CD4-positive, alpha-beta T cell treated with Interferon gamma for 1 hour (primary cell): Measurements from ENCODE around the gene SUSD1.
"Not testable (repeated sequence)": the region's sequence is repeated elsewhere in the genome, so short reads cannot be mapped to it uniquely, and the experiment has no call there.

Experiments used
- DNase-seq: peaks from one replicate; pipeline ENCODE4 v3.0.0-alpha.2; 2020

SUSD1 gene

DNA sequence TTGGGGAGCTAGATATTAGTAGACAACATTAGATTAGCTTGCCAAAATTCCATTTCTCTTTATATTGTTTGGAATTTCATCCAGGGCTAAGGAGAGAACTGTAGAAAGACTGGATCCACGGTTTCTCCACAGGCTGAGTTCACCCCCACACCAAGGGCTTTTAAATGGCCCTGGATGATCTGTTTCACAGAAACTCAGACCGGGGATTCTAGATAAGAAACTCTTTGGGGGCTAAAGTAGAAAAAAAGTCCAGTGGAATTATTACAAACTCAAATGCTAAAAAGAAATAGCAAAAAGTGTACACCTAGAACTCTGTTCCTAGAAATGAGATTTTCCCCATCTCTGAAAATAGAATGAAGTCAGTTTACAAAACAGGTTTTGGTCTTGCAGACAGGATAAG, 80.9 kb downstream of the SUSD1 start:
- DNase-seq, result no peak

DNA sequence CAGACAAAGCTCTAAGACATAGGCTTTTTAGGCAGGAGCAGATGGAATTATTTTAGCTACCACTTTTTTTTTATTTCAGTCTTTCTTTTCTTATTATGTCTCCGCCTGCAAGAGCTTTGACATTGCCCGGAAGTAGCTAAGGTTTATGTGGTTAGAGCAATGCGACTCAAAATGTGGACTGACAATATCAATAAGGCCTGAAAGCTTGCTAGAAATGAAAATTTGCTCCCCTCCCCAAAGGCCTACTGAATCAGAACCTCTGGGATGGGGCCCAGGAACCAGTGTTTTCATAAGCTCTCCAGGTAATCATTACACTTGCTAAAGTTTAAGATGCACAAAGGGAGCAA, 81.3 kb downstream of the SUSD1 start:
- DNase-seq, result no peak

DNA sequence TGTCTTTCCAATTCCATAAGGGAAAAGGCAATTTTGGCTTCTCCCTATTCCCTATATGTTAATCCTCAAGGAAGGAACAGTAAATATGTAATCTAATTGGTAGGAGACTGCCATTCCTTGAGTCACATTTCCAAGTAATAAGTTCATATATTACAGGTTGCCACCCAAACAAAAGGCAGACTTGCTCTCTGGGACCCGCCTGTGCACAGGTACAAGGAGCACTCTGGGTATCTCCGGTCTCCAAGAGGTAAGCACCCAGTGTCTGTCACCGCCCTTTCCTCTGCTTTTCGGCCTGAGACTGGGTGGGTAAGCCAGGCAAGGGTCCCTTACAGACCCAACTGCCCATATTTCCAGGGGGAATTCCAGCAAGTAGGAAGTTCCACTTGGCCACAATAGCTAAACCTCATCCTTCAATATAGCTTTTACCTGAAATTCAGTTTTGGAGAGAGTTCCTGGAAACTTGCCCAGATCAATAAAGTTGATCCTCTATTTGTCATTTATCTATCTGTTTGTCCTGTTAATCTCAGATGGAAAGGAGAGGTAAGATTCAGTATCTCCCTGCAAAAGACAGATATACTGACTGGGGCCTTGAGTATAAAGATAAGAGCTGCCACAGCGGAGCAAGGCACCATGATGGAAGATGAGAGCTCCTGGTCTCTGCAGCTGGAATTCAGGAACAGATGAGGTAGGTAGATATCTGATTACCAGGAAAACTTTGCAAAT, 81.8 kb downstream of the SUSD1 start:
- DNase-seq, result no peak

DNA sequence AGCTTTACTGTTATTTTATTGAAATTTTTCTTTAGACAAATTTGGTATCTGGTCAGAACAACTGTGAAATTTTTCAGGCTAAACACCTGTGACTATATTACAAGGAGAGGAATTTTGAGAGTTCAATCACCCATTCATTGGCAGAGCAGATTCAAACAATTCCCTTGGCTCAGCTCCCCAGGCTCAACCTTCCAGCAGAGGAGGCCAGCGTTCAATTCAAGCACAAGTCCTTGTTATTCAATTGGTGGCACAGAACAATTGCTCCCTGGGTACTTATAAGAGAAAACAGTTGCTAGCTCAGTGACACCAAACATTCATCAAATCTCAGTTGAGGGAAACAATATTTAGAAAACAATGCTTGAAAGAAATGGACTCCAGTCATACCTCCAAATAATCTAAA, 83.3 kb downstream of the SUSD1 start:
- DNase-seq, result no peak

DNA sequence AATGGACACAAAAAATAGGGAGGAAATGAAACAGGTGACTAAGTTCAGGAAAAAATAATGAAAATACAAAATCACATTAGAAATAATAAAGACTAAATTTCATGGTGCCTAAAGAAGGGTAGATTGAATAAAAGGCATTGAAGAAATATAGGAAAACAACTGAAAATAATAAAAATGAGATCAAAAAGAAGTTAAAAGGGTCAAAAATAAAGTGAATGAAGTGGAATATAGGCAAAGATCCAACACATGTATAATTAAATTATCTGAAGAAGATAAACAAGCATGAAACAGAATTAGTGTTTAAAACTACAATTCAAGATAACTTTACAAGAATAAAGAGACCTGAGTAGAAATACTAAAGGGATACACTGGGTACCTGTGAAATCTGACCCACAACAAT, 87.6 kb downstream of the SUSD1 start:
- DNase-seq, result no peak

DNA sequence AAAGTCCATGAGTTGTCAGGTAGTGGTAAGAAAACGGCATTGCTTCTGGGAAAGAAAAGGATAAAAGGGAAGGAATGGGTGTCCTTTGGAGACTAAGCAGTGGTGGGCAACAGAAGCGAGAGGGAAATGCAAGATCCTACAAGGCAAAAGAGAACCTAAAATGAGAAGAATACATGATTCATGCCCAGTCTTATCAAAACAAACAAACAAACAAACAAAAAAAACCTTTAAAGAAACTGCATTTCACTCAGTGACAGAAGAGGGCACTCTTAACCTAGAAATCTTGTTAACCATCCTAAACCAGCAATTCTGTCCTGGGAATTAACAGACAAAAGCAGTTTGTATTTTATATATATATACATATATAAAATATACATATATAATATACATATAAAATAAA, 88.5 kb downstream of the SUSD1 start:
- no peak for DNase-seq

DNA sequence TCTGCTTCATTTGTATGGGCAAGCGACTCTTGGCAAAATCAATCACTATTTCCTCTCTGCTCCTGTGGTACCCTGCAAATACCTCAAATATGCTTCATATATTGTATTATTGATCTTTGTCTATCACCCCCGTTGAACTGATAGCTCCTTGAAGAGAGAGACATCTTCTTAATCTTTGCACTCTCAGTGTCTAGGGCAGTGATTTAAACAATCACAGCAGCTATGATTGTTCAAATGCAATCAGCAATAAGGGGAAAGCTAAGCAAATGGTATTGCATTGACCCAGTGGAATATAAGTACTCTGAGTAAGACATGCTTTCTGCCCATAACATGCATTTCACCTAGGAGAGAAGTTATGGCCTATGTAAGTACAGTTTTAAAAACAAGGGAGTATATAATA, 90.2 kb downstream of the SUSD1 start:
- DNase-seq, result no peak

DNA sequence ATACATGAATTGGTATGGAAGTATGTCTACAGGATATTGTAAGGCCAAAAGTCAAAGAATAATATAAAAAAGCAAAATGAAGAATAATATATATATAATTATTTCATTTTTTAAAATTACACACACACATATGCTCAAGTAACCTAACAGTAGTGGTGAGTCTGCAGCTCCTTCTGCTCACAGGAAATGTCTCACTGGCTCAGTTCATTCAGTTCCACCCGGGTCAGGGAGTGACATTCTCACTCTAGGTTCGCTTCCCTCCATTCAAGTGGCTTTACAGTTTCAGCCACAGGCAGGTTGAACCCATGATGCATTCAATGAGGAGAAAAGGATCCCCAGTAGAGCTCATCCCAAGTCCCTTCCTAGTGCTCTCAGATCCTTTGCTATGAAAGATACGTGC, 90.8 kb downstream of the SUSD1 start:
- no peak for DNase-seq

DNA sequence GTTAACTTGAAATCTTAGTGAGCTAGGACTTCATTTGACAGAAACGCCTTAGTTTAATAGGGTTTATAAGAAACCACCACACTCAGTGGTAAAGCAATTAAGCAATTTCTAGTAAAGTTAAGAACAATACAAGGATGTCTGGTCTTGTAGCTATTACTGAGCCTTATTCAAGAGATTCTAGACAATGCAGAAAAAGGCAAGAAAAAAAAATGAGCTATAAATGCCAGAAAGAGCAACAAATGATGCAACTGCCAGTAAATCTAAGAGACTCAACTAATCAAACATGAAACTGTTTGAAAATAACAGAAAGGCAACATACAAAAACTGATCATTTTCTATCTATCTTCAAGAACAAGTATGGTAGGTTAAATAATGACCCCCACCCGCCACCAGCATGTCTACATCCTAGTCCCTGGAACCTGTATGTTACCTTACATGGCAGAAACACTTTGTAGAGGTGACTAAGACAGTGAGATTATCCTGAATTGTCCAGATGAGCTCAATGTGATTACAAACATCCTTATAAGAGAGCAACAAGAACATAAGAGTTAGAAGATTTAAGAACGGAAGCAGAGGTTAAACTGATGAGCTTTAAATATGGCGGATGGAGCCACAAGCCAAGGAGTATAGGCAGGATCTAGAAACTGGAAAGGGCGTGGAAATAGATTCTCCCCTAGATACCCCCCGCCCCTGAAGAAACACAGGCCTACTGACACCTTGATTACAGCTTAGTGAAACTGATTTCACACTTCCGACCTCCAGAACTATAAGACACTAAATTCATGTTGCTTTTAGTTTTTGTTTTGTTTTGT, 93.0 kb downstream of the SUSD1 start:
- no peak for DNase-seq

DNA sequence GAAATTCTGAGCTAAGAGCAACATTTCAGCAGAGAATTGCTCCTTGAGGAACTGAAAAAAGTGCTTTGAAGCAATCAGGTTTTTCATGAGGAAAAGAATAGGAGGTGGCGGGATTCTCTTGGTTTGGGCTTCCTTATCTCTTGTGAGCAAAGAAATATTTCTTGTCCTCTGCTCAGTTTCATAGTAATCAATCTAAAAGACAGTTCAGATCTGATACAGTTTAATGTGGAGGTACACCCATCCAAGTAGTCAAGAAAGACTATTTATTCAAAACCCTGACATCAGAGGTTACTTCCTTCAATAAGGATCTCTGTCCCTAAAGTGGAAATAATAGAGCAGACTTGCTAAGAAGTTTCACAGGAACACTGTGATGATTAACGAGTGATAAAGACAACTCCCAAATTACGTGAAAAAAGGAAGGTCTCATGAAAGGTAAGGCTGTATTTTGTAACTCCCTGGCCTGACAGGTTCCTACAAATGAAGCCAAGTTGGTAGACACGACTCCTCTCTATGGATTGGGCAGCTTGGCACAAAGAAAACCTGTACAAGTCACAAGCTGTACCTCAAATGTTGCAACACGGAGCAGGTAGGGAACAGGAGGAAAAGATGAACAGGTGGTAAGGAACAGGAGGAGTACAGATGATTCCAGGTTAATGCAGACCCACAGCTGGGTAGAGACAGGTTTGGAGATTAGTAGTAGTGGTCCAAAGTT, 94.1 kb downstream of the SUSD1 start:
- DNase-seq, result no peak

DNA sequence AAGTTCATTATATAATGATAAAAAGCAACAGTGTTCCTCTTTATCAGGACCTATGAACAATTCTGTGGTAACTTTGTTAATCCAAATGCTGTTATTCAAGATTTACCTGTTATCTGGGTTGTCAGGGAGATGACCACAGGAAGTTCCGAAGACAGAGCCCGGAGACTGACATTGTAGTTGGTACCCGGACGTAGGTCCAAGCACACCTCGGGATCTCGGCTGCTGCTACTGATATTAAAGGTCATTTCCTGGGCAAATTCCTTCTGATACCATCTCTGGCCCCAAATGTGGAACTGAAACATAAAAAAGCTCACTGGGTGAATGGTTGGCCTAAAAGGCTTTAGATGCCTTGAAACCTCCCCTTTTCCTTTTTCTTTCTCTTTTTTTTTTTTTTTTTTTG, 96.7 kb downstream of the SUSD1 start:
- DNase-seq, result no peak

DNA sequence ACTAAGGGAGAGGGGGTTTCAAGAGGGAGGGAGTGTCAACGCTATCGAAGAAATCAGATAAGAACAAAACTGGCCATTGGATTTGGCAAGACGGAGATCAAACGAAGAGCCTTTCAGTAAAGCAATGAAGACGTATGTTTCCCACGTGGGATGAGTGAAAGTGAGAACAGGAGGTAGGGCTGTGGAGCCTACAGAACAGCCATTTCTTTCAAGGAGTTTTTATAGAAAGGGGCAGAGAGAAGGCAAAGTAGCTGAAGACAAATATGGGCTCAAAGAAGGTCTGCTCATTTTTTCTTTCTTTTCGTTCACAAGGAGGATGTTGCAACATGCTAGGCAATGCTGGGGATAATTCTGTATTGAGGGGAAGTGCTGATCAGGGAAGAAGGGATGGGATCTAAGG, 98.3 kb downstream of the SUSD1 start:
- DNase-seq, result no peak

DNA sequence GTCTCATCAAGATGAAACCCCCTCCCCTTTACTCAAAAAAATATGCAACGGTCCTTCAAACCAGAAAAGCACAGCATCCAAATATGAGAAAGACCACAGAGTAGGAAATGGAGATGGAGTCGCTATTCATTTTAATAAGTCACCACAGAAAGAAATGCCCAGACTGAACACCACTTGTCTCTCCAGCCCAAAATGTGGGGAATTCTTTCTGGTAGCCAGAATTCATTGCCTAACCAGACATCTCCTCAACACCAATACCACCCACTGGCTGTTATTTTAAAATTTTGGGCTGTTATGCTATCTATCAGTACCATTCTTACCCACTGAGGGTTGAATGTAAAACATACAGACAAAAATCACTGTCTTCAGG, 100.1 kb downstream of the SUSD1 start:
- no peak for DNase-seq

DNA sequence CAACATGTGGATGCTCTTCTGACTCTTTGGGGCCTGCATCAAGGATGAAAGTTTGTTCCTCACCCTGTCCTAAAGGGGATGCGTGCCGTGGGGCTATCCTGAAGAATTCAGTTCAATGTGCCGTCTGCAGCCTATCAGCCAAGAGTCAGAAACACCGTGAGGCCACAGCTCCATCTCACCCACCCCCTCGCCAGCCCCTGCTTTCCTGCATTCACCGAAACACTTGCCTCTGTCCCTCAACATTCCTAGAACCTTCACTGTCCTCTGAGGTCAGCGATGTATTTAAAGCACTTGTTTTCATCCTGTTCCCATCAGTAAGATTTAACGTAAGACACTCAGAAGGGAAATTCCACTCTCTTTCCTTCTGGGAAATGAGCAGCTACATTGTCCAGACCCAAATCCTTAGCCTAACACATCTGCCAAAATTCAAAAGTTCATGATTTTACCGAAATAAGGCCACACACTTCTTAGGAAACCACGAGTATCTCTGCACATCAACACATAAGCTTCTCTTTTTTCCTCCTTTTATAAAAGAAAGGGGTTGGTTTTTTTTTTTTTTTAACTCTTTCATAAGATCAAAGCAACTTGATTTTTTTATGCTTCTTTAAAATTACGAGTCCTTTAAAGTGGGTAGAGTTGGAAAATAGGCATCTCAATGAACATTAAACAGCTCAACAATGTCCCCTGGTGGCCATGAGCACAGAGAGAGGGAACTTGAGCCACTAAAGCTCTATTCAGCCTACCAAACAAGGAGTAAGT, 100.7 kb downstream of the SUSD1 start:
- peak; percentile 57 for DNase-seq

DNA sequence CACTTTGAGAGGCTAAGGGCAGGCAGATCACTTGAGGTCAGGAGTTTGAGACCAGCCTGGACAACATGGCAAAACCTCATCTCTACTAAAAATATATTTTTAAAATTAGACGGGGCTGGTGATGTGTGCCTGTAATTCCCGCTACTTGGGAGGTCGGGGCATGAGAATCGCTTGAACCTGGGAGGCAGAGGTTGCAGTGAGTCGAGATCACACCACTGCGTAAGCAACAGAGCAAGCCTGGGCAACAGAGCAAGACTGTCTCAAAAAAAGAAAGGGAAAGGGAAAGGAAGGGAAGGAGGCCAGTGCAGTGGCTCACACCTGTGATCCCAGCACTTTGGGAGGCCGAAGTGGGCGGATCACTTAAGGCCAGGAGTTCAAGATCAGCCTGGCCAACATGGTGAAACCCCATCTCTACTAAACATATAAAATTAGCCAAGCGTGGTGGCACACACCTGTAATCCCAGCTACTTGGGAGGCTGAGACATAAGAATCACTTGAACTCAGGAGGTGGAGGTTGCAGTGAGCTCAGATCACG, 101.4 kb downstream of the SUSD1 start:
- DNase-seq, result not testable (repeated sequence)

DNA sequence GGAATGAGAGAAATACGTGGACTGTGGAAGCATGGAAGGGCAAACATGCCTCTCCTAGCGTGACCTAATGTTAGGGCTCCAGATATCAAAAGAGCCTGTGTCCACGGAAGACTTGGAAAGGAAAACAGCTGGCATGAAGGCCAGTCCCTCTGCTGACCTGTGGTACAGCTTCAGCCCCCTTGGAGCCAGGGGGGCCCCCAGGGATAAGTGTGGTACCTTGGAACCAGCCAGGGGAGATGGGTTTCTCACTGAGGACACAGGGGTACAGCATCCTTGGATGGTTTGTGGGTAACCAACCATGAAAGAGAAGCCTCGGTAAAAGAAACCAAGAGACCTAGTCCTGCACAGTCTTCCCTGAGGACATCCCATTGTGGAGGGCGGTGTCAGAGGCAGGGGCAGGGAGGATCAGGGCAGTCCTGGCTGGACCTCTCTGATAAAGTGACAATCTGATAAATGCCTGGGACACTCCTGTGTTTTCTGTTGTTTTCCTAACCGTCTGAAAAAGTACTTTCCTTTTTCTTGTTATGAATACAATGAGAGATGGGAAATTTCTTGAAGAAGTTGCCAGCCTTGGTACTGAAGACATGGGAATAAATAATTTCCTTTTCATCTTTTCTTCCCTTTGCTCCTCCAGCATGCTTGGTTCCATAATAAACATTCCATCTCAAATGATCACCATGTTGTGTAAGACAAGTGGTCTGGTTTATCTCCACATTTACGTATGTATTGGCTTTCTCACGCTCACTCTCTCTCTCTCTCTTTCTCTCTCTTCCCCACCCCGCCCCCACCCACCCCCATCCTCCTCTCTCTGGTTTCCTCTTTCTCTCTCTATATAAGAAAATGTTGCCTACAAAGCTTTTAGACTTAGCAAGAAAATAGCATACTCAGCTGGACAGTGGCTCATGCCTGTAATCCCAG, 102.1 kb downstream of the SUSD1 start:
- DNase-seq, result no peak

DNA sequence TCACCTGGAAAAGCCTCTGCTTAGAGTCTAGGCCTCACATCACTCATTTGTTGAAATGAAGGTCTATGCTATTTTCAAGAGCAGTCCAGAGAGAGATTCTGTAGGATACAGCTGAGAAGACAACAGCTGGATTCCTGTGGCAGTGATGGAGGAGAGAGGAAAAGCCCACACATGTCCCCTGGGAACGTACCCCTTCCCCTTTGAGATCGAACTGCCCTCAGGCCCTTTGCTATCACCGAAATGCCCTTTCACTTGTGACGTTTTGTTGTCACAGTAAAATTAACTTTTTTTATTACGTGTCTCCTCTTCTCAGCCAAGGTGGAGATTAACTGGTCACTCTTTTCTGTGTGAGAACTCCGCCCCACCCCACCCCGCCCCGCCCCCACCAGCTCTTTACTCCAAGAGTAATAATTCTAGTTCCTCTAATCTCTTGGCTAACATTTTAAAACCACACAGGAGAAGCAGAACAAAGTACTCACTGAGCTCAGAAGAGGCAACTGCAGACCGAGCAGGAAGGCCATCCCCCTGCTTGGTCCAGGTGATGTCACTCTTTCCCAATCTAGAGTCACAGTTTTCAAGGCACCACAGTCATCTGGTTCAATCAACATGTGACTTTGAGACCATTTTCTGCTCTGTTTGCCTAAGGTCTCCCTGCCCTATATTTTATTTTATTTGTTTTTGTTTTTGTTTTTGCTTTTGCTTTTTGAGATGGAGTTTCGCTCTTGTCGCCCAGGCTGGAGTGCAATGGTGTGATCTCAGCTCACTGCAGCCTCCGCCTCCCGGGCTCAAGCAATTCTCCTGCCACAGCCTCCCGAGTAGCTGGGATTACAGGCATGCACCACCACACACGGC, 105.6 kb downstream of the SUSD1 start:
- peak; percentile 42 for DNase-seq

DNA sequence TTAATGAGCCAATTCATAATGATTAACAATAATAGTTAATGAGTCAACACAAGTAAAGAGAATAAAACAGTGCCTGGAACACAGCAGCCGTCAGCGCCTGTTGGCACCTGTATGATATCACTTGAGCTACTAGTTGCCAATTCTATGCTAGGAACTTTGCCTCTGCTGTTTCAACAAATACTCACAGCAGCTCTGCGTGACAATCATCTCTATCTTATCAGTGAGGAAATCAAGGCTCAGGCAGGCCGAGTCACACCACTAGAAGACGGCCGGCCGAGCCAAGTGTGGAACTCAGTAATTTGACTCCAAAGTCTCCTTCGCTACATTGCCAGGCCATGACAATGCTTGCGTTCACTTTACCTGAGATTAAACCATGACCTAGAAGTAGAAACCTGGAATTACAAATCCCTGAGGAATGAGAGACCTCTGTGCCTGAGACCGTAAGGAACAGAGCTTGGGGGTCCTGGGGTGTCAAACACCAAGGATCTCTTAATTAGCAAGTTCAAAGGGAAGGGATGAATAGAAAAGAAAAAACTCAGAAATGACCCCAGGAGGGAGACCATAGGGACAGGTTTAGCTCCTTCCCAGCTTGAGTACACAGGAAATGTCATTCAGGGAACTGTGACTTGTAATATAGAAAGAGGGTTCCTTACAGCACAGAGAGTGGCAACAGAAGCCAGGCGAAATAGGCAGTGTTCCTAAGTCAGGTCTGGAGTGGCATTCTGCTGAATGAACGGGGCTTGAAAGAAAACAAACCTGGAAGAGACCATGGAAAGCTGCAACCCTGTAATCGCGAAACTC, 109.1 kb downstream of the SUSD1 start:
- DNase-seq, result no peak

DNA sequence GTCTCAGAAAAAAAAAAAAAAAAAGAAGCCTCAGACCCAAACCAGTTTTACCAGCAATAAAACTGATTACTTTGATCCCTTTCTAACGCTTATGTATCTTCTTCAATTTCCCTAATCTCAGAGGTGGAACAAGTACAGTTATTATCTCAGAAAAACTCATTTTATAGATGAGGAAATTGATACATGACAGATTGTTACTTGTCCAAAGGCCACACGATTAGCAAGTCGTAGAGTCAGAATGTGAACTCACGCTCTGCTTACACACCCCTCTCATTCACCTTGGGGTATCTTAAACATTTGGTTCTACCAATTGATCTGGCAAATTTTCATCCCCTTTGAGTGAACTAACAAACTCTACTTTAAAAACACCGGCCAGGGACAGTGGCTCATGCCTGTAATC, 110.2 kb downstream of the SUSD1 start:
- DNase-seq, result no peak

DNA sequence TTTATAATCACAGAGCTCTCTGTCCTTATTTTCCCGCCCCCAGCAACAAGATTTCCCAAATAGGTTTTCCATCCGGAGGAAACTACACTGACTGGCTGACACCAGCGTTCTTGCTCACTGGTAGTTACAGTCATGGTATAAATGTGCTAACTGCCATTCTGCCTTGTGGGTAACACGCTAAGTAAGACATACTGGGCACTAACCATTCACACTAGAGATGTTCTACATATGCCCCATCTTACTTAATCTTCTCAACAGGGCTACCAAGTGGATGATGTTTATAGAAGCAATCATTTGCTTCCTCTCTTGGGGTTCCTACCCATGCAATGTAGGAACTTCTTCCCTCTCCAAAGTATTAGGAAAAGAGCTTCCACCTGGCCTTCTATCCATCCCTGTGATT, 111.5 kb downstream of the SUSD1 start:
- no peak for DNase-seq
